Osteoblast (primary cell): Measurements from ENCODE around the gene AR. TPM values are rescaled to one million over a fixed set of nuclear protein-coding genes. Genes with fewer than 3 reads are reported as not detected.
A peak's percentile ranks its signal among the peaks of the same experiment; 100 is the strongest.

Source experiments
- DNase-seq: peaks from one replicate; pipeline ENCODE4 v3.0.0; 2011; ENCODE audit warnings: low spot score, mixed read lengths; ENCODE audit not compliant: insufficient read length; ENCODE audit errors: missing footprints
- H2AFZ ChIP-seq: 2 replicates; pipeline ENCODE4 v1.6.0; 2011; ENCODE audit warnings: mild to moderate bottlenecking, low read length
- H3K27ac ChIP-seq: 2 replicates; pipeline ENCODE4 v1.5.1; 2011; ENCODE audit warnings: mild to moderate bottlenecking, low read depth, low read length, moderate library complexity
- H3K27me3 ChIP-seq: 2 replicates; pipeline ENCODE4 v1.6.0; 2012; ENCODE audit warnings: mild to moderate bottlenecking, control low read depth, inconsistent platforms, low read length, moderate library complexity; ENCODE audit not compliant: insufficient read depth
- H3K36me3 ChIP-seq: 2 replicates; pipeline ENCODE4 v1.5.1; 2011; ENCODE audit warnings: mild to moderate bottlenecking, low read length, control low read depth, moderate library complexity; ENCODE audit not compliant: insufficient read depth
- H3K4me1 ChIP-seq: 2 replicates; pipeline ENCODE4 v1.5.1; 2011; ENCODE audit warnings: mild to moderate bottlenecking, low read length, control low read depth, moderate library complexity; ENCODE audit not compliant: insufficient read depth
- H3K4me2 ChIP-seq: 2 replicates; pipeline ENCODE4 v1.6.0; 2011; ENCODE audit warnings: mild to moderate bottlenecking, low read length; ENCODE audit not compliant: insufficient read depth
- H3K4me3 ChIP-seq: fragments of 200-600 bp; sonication (generic); 3 replicates; pipeline ENCODE4 v1.5.1; 2012; ENCODE audit warnings: mild to moderate bottlenecking, low read length, inconsistent platforms; ENCODE audit not compliant: insufficient read depth
- H3K79me2 ChIP-seq: 2 replicates; pipeline ENCODE4 v1.6.0; 2012; ENCODE audit warnings: mild to moderate bottlenecking, low read length, control low read depth, inconsistent platforms; ENCODE audit not compliant: insufficient read depth
- H3K9me3 ChIP-seq: 2 replicates; pipeline ENCODE4 v1.5.1; 2011; ENCODE audit warnings: low read depth, low read length, control low read depth
- H4K20me1 ChIP-seq: 2 replicates; pipeline ENCODE4 v1.6.0; 2012; ENCODE audit warnings: mild to moderate bottlenecking, low read length, control low read depth; ENCODE audit not compliant: insufficient read depth
- total RNA-seq: library from RNA; depleted of rRNA; stranded (reverse); fragments of >200 nt; gene quantifications from 2 replicates; pipeline ENCODE4 v1.2.3, GENCODE V29; 2012
- TF ChIP-seq, protein P1 (sequence below): IDR thresholded peaks from 2 replicates; pipeline ENCODE4 v1.5.1; 2011; ENCODE audit warnings: mild to moderate bottlenecking, low read depth, low read length, moderate library complexity; ENCODE audit errors: extremely low read depth

Gene AR
- total RNA-seq, 1 donor, result 4.7 TPM

- Histone ChIP-seq H3K27me3 (no peaks in the 10 kb centered on the region), H3K27ac (no peak overlapping the region), H4K20me1 (no peaks in the 10 kb centered on the region), H3K36me3 (no peaks in the 10 kb centered on the region), H2AFZ (no peak overlapping the region), H3K4me2 (no peak overlapping the region), H3K79me2 (no peaks in the 10 kb centered on the region), H3K4me3 (no peak overlapping the region), H3K9me3 (no peaks in the 10 kb centered on the region), H3K4me1 (no peaks in the 10 kb centered on the region)
- TF ChIP-seq, protein P1, sequence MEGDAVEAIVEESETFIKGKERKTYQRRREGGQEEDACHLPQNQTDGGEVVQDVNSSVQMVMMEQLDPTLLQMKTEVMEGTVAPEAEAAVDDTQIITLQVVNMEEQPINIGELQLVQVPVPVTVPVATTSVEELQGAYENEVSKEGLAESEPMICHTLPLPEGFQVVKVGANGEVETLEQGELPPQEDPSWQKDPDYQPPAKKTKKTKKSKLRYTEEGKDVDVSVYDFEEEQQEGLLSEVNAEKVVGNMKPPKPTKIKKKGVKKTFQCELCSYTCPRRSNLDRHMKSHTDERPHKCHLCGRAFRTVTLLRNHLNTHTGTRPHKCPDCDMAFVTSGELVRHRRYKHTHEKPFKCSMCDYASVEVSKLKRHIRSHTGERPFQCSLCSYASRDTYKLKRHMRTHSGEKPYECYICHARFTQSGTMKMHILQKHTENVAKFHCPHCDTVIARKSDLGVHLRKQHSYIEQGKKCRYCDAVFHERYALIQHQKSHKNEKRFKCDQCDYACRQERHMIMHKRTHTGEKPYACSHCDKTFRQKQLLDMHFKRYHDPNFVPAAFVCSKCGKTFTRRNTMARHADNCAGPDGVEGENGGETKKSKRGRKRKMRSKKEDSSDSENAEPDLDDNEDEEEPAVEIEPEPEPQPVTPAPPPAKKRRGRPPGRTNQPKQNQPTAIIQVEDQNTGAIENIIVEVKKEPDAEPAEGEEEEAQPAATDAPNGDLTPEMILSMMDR, result no peak
- DNase-seq, result no peak
Observed at GRCh38 chrX:67599532-67599931, 55.7 kb downstream of the AR start.

DNA sequence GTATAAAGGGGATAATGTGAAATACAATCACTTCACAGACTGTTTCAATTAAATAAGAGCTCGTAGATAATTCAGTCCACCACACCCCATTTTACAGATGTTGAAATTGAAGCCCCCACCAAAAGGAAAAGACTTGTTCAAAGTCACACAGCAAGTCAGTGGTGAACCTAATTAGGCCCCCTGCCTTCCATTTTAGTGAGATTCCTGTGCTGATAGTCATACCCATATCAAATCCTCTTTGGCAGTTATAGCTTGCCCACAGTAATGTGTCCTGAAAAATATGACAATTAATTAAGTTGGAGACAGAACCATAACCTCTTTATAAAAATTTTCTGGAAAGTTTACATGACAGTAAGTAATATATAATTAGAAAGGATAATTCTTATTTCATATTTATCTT lies 58.0 kb downstream of the AR start:
- Histone ChIP-seq H3K4me1 (no peaks in the 10 kb centered on the region), H3K4me2 (no peak overlapping the region), H3K9me3 (no peaks in the 10 kb centered on the region), H2AFZ (no peak overlapping the region), H3K27me3 (no peaks in the 10 kb centered on the region), H4K20me1 (no peaks in the 10 kb centered on the region), H3K36me3 (no peaks in the 10 kb centered on the region), H3K79me2 (no peaks in the 10 kb centered on the region), H3K27ac (no peak overlapping the region), H3K4me3 (no peak overlapping the region)
- TF ChIP-seq, protein P1, result no peak
- no peak for DNase-seq

DNA sequence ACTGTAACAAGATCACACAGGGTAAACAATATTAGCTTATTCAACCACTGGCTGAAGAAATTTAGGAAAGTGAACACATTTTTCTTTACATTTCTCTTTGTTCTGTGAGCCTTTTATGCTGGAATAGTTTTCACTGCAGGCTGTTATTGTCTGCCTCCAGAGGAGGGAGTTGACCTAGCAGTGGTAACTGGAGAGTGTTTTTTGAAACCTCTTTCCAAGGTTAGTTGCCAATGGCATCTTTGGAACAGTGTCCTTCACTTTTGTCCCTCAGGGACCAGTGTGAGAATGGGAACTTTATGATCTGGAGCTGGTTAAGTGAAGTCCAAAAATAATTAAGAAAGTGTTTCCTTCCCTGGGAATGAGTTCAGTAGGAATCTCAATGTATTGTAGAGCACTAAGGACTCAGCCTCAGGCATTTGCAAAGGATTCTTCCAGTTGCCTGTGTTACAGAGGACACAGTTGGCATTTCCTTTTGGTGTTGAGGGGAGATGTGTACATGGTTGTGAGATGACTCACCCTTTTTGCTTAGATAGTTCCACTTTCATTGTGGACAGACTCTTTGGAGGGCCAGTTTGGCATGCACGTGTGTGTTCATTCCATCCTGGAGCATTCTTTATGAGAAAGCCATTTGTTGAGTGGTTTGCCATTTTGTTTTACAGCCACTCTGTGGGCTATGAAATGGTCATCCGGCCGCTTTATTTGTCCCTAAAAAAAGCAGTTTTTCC lies 61.3 kb downstream of the AR start:
- H3K36me3 ChIP-seq, result no peaks in the 10 kb centered on the region
- no peaks in the 10 kb centered on the region for H3K27me3 ChIP-seq
- H3K9me3 ChIP-seq, result no peaks in the 10 kb centered on the region
- no peaks in the 10 kb centered on the region for H3K79me2 ChIP-seq
- no peak overlapping the region for H3K4me3 ChIP-seq
- no peak for DNase-seq
- TF ChIP-seq, protein P1, result no peak
- H3K27ac ChIP-seq, result peak overlapping the region; percentile 7
- no peaks in the 10 kb centered on the region for H4K20me1 ChIP-seq
- H3K4me2 ChIP-seq, result peak overlapping the region; percentile 1
- no peaks in the 10 kb centered on the region for H3K4me1 ChIP-seq
- no peak overlapping the region for H2AFZ ChIP-seq

DNA sequence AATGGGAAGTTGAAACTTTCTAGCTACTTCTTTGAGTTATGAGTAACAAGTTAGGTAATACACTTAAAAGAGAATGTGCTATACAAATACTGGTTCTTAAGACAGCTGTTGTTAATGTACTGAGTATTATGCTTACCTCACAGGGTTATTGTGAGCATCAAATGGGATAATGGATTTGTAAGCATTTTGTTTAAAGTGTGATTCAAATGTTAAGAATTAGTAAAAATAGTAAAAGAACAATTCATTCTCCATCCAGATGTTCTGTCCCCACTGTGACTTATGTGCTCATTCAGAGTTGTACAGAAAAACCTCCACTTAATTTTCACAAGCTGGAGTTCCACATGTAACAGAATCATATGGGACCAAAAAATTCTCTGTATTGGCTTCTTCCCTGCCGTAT lies 63.6 kb downstream of the AR start:
- no peak for DNase-seq
- Histone ChIP-seq H3K36me3 (no peaks in the 10 kb centered on the region), H3K4me1 (peaks cover 5% of the 10 kb centered on the region), H3K27me3 (no peaks in the 10 kb centered on the region), H3K4me2 (no peak overlapping the region), H3K27ac (no peak overlapping the region), H2AFZ (no peak overlapping the region), H4K20me1 (no peaks in the 10 kb centered on the region), H3K79me2 (no peaks in the 10 kb centered on the region), H3K4me3 (no peak overlapping the region), H3K9me3 (no peaks in the 10 kb centered on the region)
- TF ChIP-seq, protein P1, result no peak
